Right hindlimb (tissue), 1 donor: ENCODE data around the gene GPR173.
A peak's percentile ranks its signal among the peaks of the same experiment; 100 is the strongest.

Experiments used
- DNase-seq: peaks from one replicate; pipeline ENCODE4 v3.0.0-alpha.2; 2018

GPR173 gene

DNA sequence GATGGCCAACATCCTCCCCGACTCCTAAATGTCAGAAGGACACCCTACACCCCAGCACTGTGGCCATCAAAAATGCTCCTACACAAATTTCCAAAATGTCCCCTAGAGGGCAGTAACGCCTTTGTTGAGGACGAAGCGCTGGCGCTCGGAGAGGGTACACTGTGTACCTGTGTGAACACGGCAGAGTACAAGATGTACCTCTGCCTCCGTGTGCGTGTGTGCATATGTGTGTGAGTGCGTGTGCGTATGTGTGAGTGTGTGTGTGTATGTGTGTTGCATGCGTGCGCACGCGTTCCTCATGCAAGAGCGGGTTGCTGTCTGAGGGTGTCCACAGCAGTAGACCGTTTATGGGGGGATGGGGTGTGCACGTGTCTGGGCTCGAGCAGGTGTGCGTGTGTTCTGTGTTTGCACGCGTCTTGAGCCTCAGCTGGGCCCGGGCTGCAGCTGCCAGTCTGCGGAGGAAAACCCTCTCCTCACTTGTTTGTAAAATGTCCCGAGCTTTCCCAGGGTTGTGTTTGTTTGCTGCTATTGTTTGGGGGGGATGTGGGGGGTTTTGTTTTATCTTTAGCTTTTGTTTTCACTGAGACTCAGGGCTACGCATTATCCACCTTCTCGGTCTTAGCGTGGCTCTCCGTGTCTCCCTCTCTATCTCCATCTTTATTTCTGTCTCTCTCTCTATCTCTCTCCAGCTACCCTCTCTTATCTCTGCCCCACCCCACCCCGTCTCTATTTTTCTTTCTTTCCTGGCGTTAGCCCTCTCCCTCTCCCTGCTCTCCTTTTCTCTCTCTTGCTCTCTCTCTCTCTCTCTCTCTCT is 23.2 kb downstream of the GPR173 start:
- no peak for DNase-seq

GRCh38 chrX:53072418-53073114 is 24.0 kb downstream of the GPR173 start:
- no peak for DNase-seq

- no peak for DNase-seq
Measured at GRCh38 chrX:53073115-53073586, 24.6 kb downstream of the GPR173 start.

DNA sequence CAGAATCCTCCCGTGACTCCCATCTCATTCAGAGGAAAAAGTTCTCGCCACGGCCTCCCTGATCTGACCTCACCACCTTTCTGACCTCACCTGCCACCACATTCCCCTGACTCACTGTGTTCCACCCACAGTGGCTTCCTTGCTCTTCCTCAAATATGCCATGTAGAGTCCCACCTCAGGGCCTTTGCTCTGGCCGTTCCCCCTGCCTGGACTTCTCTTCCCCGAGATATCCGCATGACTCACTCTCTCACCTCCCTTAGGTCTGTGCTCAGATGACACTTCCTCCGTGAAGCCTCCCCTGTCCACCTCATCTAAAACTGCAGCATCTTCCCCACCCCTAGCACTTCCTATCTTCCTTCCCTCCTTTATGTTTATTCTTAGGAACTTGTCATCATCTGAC is 26.4 kb downstream of the GPR173 start:
- no peak for DNase-seq

DNA sequence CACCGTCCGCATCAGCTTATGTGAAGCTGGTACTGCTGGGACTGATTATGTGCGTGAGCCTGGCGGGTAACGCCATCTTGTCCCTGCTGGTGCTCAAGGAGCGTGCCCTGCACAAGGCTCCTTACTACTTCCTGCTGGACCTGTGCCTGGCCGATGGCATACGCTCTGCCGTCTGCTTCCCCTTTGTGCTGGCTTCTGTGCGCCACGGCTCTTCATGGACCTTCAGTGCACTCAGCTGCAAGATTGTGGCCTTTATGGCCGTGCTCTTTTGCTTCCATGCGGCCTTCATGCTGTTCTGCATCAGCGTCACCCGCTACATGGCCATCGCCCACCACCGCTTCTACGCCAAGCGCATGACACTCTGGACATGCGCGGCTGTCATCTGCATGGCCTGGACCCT is 28.1 kb downstream of the GPR173 start:
- DNase-seq: no peak

DNA sequence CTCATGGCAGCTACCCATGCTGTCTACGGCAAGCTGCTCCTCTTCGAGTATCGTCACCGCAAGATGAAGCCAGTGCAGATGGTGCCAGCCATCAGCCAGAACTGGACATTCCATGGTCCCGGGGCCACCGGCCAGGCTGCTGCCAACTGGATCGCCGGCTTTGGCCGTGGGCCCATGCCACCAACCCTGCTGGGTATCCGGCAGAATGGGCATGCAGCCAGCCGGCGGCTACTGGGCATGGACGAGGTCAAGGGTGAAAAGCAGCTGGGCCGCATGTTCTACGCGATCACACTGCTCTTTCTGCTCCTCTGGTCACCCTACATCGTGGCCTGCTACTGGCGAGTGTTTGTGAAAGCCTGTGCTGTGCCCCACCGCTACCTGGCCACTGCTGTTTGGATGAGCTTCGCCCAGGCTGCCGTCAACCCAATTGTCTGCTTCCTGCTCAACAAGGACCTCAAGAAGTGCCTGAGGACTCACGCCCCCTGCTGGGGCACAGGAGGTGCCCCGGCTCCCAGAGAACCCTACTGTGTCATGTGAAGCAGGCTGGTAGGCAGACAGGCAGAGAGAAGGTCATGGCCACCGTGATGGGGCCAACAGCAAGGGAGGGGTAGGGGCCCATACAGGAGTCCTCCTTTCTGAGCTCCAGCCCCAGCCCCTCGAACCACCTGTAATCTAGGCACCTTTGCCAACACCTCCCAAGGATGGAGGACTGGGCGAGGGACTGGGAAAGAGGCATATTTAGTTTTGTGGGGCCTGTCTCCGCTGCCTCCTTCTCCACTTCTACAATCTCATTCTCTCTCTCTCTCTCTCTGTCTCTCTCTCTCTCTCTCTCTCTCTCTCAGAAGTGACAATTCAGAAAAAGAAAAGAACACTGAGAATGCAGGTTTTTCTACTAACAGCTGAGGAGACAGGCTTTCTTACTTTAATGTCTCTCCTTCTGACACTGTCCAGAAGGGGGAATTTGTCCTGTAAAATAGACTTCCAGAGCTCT is 28.9 kb downstream of the GPR173 start:
- no peak for DNase-seq

- DNase-seq: no peak
Measured at GRCh38 chrX:53078943-53079342, 30.4 kb downstream of the GPR173 start.

GRCh38 chrX:53080628-53081580 is 32.3 kb downstream of the GPR173 start:
- DNase-seq: peak; percentile 40

GRCh38 chrX:53081925-53082772 is 33.6 kb downstream of the GPR173 start, which contains the start of gene TSPYL2:
Gene TSPYL2 (plus strand): TSS chrX:53082367. CDS start chrX:53082499, 132 bp downstream.
- peak; percentile 96 for DNase-seq

DNA sequence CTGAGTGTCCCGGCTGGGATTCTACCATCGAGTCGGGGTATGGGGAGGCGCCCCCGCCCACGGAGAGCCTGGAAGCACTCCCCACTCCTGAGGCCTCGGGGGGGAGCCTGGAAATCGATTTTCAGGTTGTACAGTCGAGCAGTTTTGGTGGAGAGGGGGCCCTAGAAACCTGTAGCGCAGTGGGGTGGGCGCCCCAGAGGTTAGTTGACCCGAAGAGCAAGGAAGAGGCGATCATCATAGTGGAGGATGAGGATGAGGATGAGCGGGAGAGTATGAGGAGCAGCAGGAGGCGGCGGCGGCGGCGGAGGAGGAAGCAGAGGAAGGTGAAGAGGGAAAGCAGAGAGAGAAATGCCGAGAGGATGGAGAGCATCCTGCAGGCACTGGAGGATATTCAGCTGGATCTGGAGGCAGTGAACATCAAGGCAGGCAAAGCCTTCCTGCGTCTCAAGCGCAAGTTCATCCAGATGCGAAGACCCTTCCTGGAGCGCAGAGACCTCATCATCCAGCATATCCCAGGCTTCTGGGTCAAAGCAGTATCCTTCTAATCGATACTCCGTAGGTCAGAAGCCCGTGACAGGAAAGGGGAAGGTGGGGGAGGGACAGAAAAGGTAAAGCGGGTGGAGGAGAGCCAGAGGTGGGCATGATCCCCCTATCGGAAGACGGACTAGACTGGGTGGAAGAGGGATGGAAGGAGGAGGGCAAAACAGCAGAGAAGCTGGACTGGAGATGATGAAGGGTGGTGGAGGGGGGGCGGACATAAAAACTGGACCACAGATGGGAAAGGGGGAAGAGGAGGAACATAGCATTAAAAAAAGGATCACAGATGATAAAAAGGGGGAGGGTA is 34.4 kb downstream of the GPR173 start:
- DNase-seq: peak; percentile 35

GRCh38 chrX:53084043-53084570 is 35.5 kb downstream of the GPR173 start:
- DNase-seq: no peak

GRCh38 chrX:53084863-53085262 is 36.3 kb downstream of the GPR173 start:
- no peak for DNase-seq

GRCh38 chrX:53085661-53086229 is 37.2 kb downstream of the GPR173 start:
- DNase-seq: no peak

- DNase-seq: no peak
Measured at GRCh38 chrX:53086464-53086863, 37.9 kb downstream of the GPR173 start.

- DNase-seq: no peak
Measured at GRCh38 chrX:53087388-53087831, 38.8 kb downstream of the GPR173 start.

DNA sequence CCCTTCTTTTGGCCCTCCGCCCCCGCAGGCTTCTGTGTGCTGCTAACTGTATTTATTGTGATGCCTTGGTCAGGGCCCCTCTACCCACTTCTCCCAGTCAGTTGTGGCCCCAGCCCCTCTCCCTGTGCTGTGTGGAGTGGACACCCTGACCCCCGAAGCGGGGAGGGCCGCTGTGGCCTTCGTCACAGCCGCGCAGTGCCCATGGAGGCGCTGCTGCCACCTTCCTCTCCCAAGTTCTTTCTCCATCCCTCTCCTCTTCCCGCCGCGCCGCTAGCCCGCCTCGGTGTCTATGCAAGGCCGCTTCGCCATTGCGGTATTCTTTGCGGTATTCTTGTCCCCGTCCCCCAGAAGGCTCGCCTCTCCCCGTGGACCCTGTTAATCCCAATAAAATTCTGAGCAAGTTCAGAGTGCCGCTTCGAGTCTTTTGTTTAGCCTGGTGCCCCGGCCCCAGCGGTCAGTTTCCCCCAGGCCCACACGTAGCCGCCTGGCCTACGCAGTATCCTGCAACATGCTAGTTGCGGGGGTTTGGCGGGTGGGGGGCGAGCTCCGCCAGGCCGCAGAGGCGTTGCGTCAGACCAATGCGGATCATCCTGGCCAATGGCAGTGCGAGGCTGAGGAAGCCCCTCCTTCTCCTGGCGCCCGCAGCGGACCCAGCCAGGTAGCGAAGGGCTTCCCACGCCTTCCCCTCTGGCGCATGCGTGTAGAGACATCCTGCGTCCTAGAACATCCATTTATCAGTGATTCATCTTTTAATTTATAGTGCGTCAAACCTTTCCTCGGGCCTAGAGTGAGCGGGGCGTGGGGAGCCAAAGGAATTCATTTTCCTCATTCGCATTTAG is 39.8 kb downstream of the GPR173 start:
- peak; percentile 85 for DNase-seq

GRCh38 chrX:53089224-53089842 is 40.7 kb downstream of the GPR173 start:
- peak; percentile 55 for DNase-seq
